Upper lobe of left lung (tissue), 6 donors: ENCODE data around the gene GATB. TPM values are rescaled to one million over a fixed set of nuclear protein-coding genes. Genes with fewer than 3 reads are reported as not detected.

Experiments used
- ATAC-seq, 2 donors: fragments of 200-7000 bp; cut with Tn5 transposase; one replicate each; pipeline ENCODE4 v1.9.1; 2022; ENCODE audit warnings: mild to moderate bottlenecking in 2 of 2, moderate library complexity in 2 of 2; ENCODE audit not compliant: low FRiP score in 2 of 2
- DNase-seq, 2 donors: peaks; one replicate each; pipeline ENCODE4 v3.0.0-alpha.2; 2019 to 2020
- H3K27ac ChIP-seq, 4 donors: fragments of 200-600 bp; sonication (generic); one replicate each; pipeline ENCODE4 v1.5.1; 2016 to 2019
- H3K27me3 ChIP-seq, 4 donors: fragments of 200-600 bp; sonication (generic); one replicate each; pipeline ENCODE4 v1.5.1; 2017 to 2019
- H3K36me3 ChIP-seq, 4 donors: fragments of 200-600 bp; sonication (generic); one replicate each; pipeline ENCODE4 v1.5.1; 2016 to 2019
- H3K4me1 ChIP-seq, 4 donors: fragments of 200-600 bp; sonication (generic); one replicate each; pipeline ENCODE4 v1.5.1; 2018 to 2019
- H3K4me3 ChIP-seq, 4 donors: fragments of 200-600 bp; sonication (generic); one replicate each; pipeline ENCODE4 v1.5.1; 2017 to 2019; ENCODE audit warnings: mild to moderate bottlenecking in 2 of 4, moderate library complexity in 1 of 4
- H3K9me3 ChIP-seq, 4 donors: fragments of 200-600 bp; sonication (generic); one replicate each; pipeline ENCODE4 v1.5.1; 2018 to 2019
- CTCF ChIP-seq, 6 experiments: fragments of 450-650 bp in 4 of 6; fragments of 200-600 bp in 2 of 6; sonication (generic) in 2 of 6; IDR thresholded peaks; one replicate each; pipeline ENCODE4 v1.5.1; 2016 to 2019; ENCODE audit warnings: antibody characterized with exemption in 6 of 6
- EP300 ChIP-seq, 4 donors: sonication (generic); formaldehyde crosslinking; IDR thresholded peaks; one replicate each; pipeline ENCODE4 v1.5.1; 2017; ENCODE audit warnings: antibody characterized with exemption in 4 of 4, control low read depth in 2 of 4
- POLR2A ChIP-seq, 4 donors: fragments of 450-650 bp; IDR thresholded peaks; one replicate each; pipeline ENCODE4 v1.5.1; 2016 to 2017; ENCODE audit warnings: antibody characterized with exemption in 4 of 4, mild to moderate bottlenecking in 2 of 4
- POLR2AphosphoS5 ChIP-seq, 2 donors: sonication (generic); formaldehyde crosslinking; IDR thresholded peaks; one replicate each; pipeline ENCODE4 v1.5.1; 2017; ENCODE audit warnings: antibody characterized with exemption in 2 of 2
- WGBS, 2 donors: methylation state at CpG; one replicate each; pipeline ENCODE4 v1.1.5; 2017 to 2018; 5-methylcytosine and 5-hydroxymethylcytosine counted together
- total RNA-seq, 6 donors: library from RNA; depleted of rRNA in 4 of 6; stranded (reverse); fragments of >200 nt in 4 of 6; gene quantifications; one replicate each; pipeline versions ENCODE4 v1.1.0 to v1.2.1, GENCODE V29; 2016 to 2021
- donor health status: DM: no; HTN: no; CAD: no; lungs with moderate emphysema.
- donor health status: DM: no; HTN: yes; CAD: no; lungs with severe emphysema.

Gene GATB
- total RNA-seq, 6 donors from 2014 or later: 13.1 to 21.9 (median 14.5) TPM

GRCh38 chr4:151626751-151627150, 134.1 kb downstream of the GATB start:
- H3K4me3 ChIP-seq: no peak overlapping the region
- 44 to 70% methylated on average over 3 of the region's 3 CpGs for WGBS, 2 donors
- no peak for DNase-seq
- no peak for ATAC-seq
- no peaks in the 10 kb centered on the region for H3K27me3 ChIP-seq
- TF ChIP-seq EP300 (IDR thresholded peaks at IDR 0.05) (no peak), CTCF (IDR thresholded peaks at IDR 0.05) (no peak), POLR2A (IDR thresholded peaks at IDR 0.05) (no peak), POLR2AphosphoS5 (IDR thresholded peaks at IDR 0.05) (no peak)
- H3K9me3 ChIP-seq: no peaks in the 10 kb centered on the region
- H3K36me3 ChIP-seq: no peaks in the 10 kb centered on the region
- H3K27ac ChIP-seq: no peak overlapping the region
- H3K4me1 ChIP-seq: no peaks in the 10 kb centered on the region

GRCh38 chr4:151626228-151626627, 134.6 kb downstream of the GATB start:
- no peak for ATAC-seq
- WGBS, 2 donors: 92 to 94% methylated on average over 3 of the region's 3 CpGs

DNA sequence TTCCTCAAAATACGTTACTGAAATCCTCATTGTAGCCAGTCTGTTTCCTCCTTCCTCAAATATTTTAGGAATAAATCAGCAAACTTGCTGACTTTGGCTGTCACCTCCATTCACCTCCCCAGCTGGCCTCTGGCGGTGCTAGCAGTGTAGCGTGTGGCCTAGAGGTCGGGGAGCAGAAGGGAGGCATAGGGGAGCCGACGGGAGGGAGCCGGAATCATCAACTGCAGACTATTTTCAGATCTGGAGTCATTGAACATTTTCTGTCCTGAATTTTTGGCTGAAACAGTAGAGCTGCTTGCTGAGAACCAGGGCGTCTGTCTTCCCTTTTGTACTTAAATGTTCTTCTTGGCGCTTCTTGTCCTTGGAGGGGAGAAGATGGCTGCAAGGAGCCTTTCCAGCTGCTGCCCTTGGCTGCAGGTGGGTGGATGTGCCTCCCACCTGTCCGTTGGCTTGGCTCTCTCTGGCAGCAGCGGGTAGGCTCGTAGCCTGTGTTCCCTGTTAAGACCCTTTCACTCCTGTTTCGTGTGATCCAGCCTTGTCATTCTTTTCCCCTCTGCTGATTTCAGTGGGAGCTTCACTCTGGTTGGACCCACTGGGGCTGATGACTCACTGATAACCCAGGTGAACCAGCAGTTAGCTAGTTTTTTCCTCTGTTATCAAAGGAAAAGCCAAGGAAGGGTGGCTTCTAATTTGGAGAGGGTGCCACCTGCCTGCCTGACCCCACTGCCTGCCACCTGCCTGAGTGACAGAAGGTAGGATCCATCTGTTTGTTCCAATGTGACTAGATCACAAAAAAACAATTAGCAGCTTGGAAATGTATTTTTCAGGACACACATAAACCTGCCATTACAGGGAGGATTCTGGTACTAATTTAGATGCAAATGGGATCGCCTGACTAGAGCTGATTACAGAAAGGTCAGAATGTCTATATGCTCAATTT, 135.9 kb downstream of the GATB start:
- Histone ChIP-seq H3K9me3 (no peaks in the 10 kb centered on the region), H3K4me3 (no peak overlapping the region), H3K4me1 (no peaks in the 10 kb centered on the region), H3K36me3 (no peaks in the 10 kb centered on the region), H3K27ac (no peak overlapping the region), H3K27me3 (no peaks in the 10 kb centered on the region)
- ATAC-seq: no peak
- no peak for TF ChIP-seq POLR2A (IDR thresholded peaks at IDR 0.05)
- no peak for TF ChIP-seq POLR2AphosphoS5 (IDR thresholded peaks at IDR 0.05)
- no peak for TF ChIP-seq CTCF (IDR thresholded peaks at IDR 0.05)
- no peak for TF ChIP-seq EP300 (IDR thresholded peaks at IDR 0.05)
- WGBS, 2 donors: 74 to 79% methylated on average over 14 of the region's 14 CpGs
- DNase-seq: peak in 1 of 2 donors; percentile 2

More at GRCh38 chr4:151626228-151626627, 134.6 kb downstream of the GATB start:
- Histone ChIP-seq H3K36me3 (no peaks in the 10 kb centered on the region), H3K27me3 (no peaks in the 10 kb centered on the region), H3K4me1 (no peaks in the 10 kb centered on the region), H3K9me3 (no peaks in the 10 kb centered on the region), H3K4me3 (no peak overlapping the region), H3K27ac (no peak overlapping the region)
- no peak for DNase-seq
- TF ChIP-seq POLR2A (IDR thresholded peaks at IDR 0.05) (no peak), POLR2AphosphoS5 (IDR thresholded peaks at IDR 0.05) (no peak), CTCF (IDR thresholded peaks at IDR 0.05) (no peak), EP300 (IDR thresholded peaks at IDR 0.05) (no peak)
